Medulla oblongata (tissue), 1 donor: ENCODE results near the gene LRRC8A.
A peak's percentile ranks its signal among the peaks of the same experiment; 100 is the strongest.

Experiments
- DNase-seq: peaks from one replicate; pipeline ENCODE4 v3.0.0-alpha.2; 2015; ENCODE audit errors: extremely low spot score

The LRRC8A gene

GRCh38 chr9:128901822-128902221, 19.9 kb downstream of the LRRC8A start:
- no peak for DNase-seq

GRCh38 chr9:128902351-128903078, 20.6 kb downstream of the LRRC8A start:
- no peak for DNase-seq

GRCh38 chr9:128903079-128903461, 21.1 kb downstream of the LRRC8A start:
- no peak for DNase-seq

GRCh38 chr9:128903871-128904620, 22.1 kb downstream of the LRRC8A start:
- no peak for DNase-seq

- no peak for DNase-seq
Measured at GRCh38 chr9:128905964-128906363, 24.0 kb downstream of the LRRC8A start.

- DNase-seq, result no peak
Measured at GRCh38 chr9:128906741-128907140, 24.8 kb downstream of the LRRC8A start.

- DNase-seq, result no peak
Measured at GRCh38 chr9:128908372-128908771, 26.4 kb downstream of the LRRC8A start.

GRCh38 chr9:128909859-128910258, 27.9 kb downstream of the LRRC8A start:
- DNase-seq, result no peak

- no peak for DNase-seq
Measured at GRCh38 chr9:128910906-128911305, 29.0 kb downstream of the LRRC8A start.

GRCh38 chr9:128911529-128912035, 29.6 kb downstream of the LRRC8A start:
- DNase-seq, result no peak

- DNase-seq, result no peak
Measured at GRCh38 chr9:128912270-128912853, 30.4 kb downstream of the LRRC8A start.

- DNase-seq, result no peak
Measured at GRCh38 chr9:128913048-128913900, 31.3 kb downstream of the LRRC8A start.

- DNase-seq, result no peak
Measured at GRCh38 chr9:128913995-128914772, 32.3 kb downstream of the LRRC8A start.

- DNase-seq, result no peak
Measured at GRCh38 chr9:128916204-128916603, 34.3 kb downstream of the LRRC8A start.

- DNase-seq, result no peak
Measured at GRCh38 chr9:128916745-128917144, 34.8 kb downstream of the LRRC8A start.

GRCh38 chr9:128917151-128917849, 35.4 kb downstream of the LRRC8A start:
- peak; percentile 84 for DNase-seq

- DNase-seq, result no peak
Measured at GRCh38 chr9:128918921-128919320, 37.0 kb downstream of the LRRC8A start.

- no peak for DNase-seq
Measured at GRCh38 chr9:128919402-128920089, 37.6 kb downstream of the LRRC8A start.

- DNase-seq, result peak; percentile 90
Measured at GRCh38 chr9:128920381-128921058, 38.6 kb downstream of the LRRC8A start, which contains the start of gene PHYHD1. TSS of gene PHYHD1 (plus strand) at chr9:128920982. CDS start at chr9:128922324, 1,342 bp downstream.
